HepG2 (cell line): ENCODE data around the gene SLC4A9. TPM values are rescaled to one million over a fixed set of nuclear protein-coding genes. Genes with fewer than 3 reads are reported as not detected.
A peak's percentile ranks its signal among the peaks of the same experiment; 100 is the strongest.

Source experiments
- GABPB1 ChIP-seq: IDR thresholded peaks from 2 replicates; pipeline ENCODE4 v1.6.1; 2016; ENCODE audit warnings: mild to moderate bottlenecking, missing genetic modification reagents, moderate library complexity, missing compliant biosample characterization
- GFI1 ChIP-seq: sonication (generic); formaldehyde crosslinking; IDR thresholded peaks from 2 replicates; pipeline ENCODE4 v1.5.0; 2020; ENCODE audit warnings: missing genetic modification reagents, mild to moderate bottlenecking, borderline replicate concordance
- HES4 ChIP-seq: sonication (generic); formaldehyde crosslinking; IDR thresholded peaks from 2 replicates; pipeline ENCODE4 v1.9.0; 2021; ENCODE audit warnings: mild to moderate bottlenecking, missing genetic modification reagents, borderline replicate concordance
- JARID2 ChIP-seq: sonication (generic); formaldehyde crosslinking; IDR thresholded peaks from 2 replicates; pipeline ENCODE4 v1.8.1; 2023; ENCODE audit warnings: missing genetic modification reagents, inconsistent platforms; ENCODE audit not compliant: insufficient replicate concordance
- MXI1 ChIP-seq: IDR thresholded peaks from 3 replicates; pipeline ENCODE4 v1.6.1; 2012; ENCODE audit warnings: low read depth, low read length, inconsistent platforms, borderline replicate concordance
- SP2 ChIP-seq: sonication (generic); formaldehyde crosslinking; IDR thresholded peaks from 2 replicates; pipeline ENCODE4 v1.5.1; 2020; ENCODE audit warnings: mild to moderate bottlenecking, missing genetic modification reagents
- U2AF1 ChIP-seq: fragments of 200-400 bp; formaldehyde crosslinking; optimal IDR thresholded peaks from 2 replicates; pipeline ENCODE3; 2017; ENCODE audit warnings: mild to moderate bottlenecking, low read depth, low read length
- YY1 ChIP-seq: IDR thresholded peaks from 2 replicates; pipeline ENCODE4 v1.6.1; 2011; ENCODE audit warnings: low read length, low read depth, moderate library complexity, mild to moderate bottlenecking; ENCODE audit not compliant: insufficient read depth, insufficient replicate concordance
- ZFP36 ChIP-seq: fragments of 150-350 bp; IDR thresholded peaks from 2 replicates; pipeline ENCODE4 v1.6.1; 2018; ENCODE audit warnings: borderline replicate concordance, low read length, low read depth; ENCODE audit not compliant: partially characterized antibody
- ZNF12 ChIP-seq: sonication (generic); formaldehyde crosslinking; IDR thresholded peaks from 2 replicates; pipeline ENCODE4 v1.5.0; 2020; ENCODE audit warnings: missing genetic modification reagents
- ZNF142 ChIP-seq: sonication (generic); formaldehyde crosslinking; IDR thresholded peaks from 2 replicates; pipeline ENCODE4 v1.4.0; 2020; ENCODE audit warnings: missing genetic modification reagents
- ZNF225 ChIP-seq: sonication (generic); formaldehyde crosslinking; IDR thresholded peaks from 2 replicates; pipeline ENCODE4 v1.4.0; 2020; ENCODE audit warnings: mild to moderate bottlenecking, missing genetic modification reagents
- ZNF235 ChIP-seq: sonication (generic); formaldehyde crosslinking; IDR thresholded peaks from 2 replicates; pipeline ENCODE4 v1.8.1; 2023; ENCODE audit warnings: mild to moderate bottlenecking, missing genetic modification reagents, borderline replicate concordance
- ZNF256 ChIP-seq: sonication (generic); formaldehyde crosslinking; conservative IDR thresholded peaks from 2 replicates; pipeline ENCODE4 v1.4.0; 2020; ENCODE audit warnings: missing genetic modification reagents
- ZNF343 ChIP-seq: sonication (generic); formaldehyde crosslinking; IDR thresholded peaks from 2 replicates; pipeline ENCODE4 v1.4.0; 2020; ENCODE audit warnings: mild to moderate bottlenecking, missing genetic modification reagents
- ZNF354B ChIP-seq: sonication (generic); formaldehyde crosslinking; IDR thresholded peaks from 2 replicates; pipeline ENCODE4 v1.8.0; 2022; ENCODE audit warnings: mild to moderate bottlenecking, missing genetic modification reagents
- polyA plus RNA-seq, 8 experiments: library from polyadenylated mRNA; depleted of rRNA in 3 of 8; stranded (reverse) in 7 of 8; unstranded in 1 of 8; fragments of >200 nt; fragmentation: Illumina TruSeq in 4 of 8; extraction: Trizol in 4 of 8; gene quantifications; 2 replicates each; pipeline versions ENCODE4 v1.2.1 to v1.2.3, GENCODE V29; 2011 to 2016; ENCODE audit warnings: low read depth in 4 of 8, missing spikeins in 1 of 8, mixed read lengths in 1 of 8; ENCODE audit not compliant: insufficient read depth in 1 of 8
- total RNA-seq, 5 experiments: library from RNA; depleted of rRNA; stranded (reverse); fragments of >200 nt; fragmentation: Illumina TruSeq; extraction: Trizol; gene quantifications; 2 replicates each; pipeline ENCODE4 v1.2.3, GENCODE V29; 2016; ENCODE audit warnings: low read depth in 1 of 5
- TF ChIP-seq, protein P1 (sequence below): IDR thresholded peaks from 2 replicates; pipeline ENCODE4 v1.6.1; 2016; ENCODE audit warnings: mild to moderate bottlenecking
- TF ChIP-seq, protein P2 (sequence below), 2 experiments: IDR thresholded peaks; 2 replicates each; pipeline ENCODE4 v1.6.1; 2011 to 2012; ENCODE audit warnings: low read length in 2 of 2, borderline replicate concordance in 1 of 2, low read depth in 1 of 2, mild to moderate bottlenecking in 1 of 2, moderate library complexity in 1 of 2

The SLC4A9 gene
- total and polyA plus RNA-seq, 2 of the 13 experiments (the other 11 are each of a cell fraction or from before 2014, with no cell fraction given): not detected

DNA sequence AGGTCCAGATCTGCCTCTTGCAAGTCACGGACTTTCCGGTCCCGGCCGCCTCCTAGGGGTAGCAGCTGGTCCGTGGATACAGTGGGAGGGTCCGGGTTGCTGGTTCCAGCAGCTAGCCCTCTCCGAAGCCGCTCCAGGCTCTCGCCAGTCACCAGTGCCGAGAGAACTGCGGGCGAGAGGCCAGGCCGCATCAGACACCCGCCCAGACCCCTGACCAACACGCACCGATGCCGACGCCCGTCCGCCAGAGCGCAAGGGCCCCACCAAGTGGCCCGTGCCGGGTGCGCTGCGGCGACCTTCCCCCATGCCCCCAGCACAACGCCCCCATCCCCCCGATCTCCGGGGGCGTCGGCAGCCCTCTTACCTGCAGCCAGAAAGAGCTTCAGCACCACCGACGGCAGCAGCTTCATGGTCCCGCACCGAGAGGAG lies 14.1 kb upstream of the SLC4A9 start (continued):
- TF ChIP-seq, protein P1, sequence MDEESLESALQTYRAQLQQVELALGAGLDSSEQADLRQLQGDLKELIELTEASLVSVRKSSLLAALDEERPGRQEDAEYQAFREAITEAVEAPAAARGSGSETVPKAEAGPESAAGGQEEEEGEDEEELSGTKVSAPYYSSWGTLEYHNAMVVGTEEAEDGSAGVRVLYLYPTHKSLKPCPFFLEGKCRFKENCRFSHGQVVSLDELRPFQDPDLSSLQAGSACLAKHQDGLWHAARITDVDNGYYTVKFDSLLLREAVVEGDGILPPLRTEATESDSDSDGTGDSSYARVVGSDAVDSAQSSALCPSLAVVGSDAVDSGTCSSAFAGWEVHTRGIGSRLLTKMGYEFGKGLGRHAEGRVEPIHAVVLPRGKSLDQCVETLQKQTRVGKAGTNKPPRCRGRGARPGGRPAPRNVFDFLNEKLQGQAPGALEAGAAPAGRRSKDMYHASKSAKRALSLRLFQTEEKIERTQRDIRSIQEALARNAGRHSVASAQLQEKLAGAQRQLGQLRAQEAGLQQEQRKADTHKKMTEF (CRISPR knock-in tag): no peak
- TF ChIP-seq ZNF235 (CRISPR knock-in tag) (0 out of 2 replicates have a peak, but pooled peaks have one; percentile 29), ZNF354B (CRISPR knock-in tag) (no peak), ZNF12 (CRISPR knock-in tag) (no peak; the same call in 1 of the 2 replicates), HES4 (CRISPR knock-in tag) (no peak), MXI1 (peak; percentile 10; the same call in 1 of the 3 replicates), ZFP36 (no peak), SP2 (CRISPR knock-in tag) (no peak), ZNF256 (CRISPR knock-in tag) (no peak), YY1 (no peak), GFI1 (CRISPR knock-in tag) (no peak), U2AF1 (no peak), GABPB1 (CRISPR knock-in tag) (0 out of 2 replicates have a peak, but pooled peaks have one; percentile 44), ZNF142 (CRISPR knock-in tag) (no peak), ZNF225 (no peak), ZNF343 (CRISPR knock-in tag) (no peak), JARID2 (CRISPR knock-in tag) (peak; percentile 21)
- TF ChIP-seq, protein P2, sequence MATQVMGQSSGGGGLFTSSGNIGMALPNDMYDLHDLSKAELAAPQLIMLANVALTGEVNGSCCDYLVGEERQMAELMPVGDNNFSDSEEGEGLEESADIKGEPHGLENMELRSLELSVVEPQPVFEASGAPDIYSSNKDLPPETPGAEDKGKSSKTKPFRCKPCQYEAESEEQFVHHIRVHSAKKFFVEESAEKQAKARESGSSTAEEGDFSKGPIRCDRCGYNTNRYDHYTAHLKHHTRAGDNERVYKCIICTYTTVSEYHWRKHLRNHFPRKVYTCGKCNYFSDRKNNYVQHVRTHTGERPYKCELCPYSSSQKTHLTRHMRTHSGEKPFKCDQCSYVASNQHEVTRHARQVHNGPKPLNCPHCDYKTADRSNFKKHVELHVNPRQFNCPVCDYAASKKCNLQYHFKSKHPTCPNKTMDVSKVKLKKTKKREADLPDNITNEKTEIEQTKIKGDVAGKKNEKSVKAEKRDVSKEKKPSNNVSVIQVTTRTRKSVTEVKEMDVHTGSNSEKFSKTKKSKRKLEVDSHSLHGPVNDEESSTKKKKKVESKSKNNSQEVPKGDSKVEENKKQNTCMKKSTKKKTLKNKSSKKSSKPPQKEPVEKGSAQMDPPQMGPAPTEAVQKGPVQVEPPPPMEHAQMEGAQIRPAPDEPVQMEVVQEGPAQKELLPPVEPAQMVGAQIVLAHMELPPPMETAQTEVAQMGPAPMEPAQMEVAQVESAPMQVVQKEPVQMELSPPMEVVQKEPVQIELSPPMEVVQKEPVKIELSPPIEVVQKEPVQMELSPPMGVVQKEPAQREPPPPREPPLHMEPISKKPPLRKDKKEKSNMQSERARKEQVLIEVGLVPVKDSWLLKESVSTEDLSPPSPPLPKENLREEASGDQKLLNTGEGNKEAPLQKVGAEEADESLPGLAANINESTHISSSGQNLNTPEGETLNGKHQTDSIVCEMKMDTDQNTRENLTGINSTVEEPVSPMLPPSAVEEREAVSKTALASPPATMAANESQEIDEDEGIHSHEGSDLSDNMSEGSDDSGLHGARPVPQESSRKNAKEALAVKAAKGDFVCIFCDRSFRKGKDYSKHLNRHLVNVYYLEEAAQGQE (IDR thresholded peaks at IDR 0.05; ENCODE audit: borderline replicate concordance in 1 of 2, low read depth in 1 of 2, low read length in 2 of 2): no peak
